ENCODE measurements around the gene CCDC141. TPM values are rescaled to one million over a fixed set of nuclear protein-coding genes. Genes with fewer than 3 reads are reported as not detected.
A peak's percentile ranks its signal among the peaks of the same experiment; 100 is the strongest.
"Not testable (repeated sequence)": the region's sequence is repeated elsewhere in the genome, so short reads cannot be mapped to it uniquely, and the experiment has no call there.

CCDC141 gene, protein sequence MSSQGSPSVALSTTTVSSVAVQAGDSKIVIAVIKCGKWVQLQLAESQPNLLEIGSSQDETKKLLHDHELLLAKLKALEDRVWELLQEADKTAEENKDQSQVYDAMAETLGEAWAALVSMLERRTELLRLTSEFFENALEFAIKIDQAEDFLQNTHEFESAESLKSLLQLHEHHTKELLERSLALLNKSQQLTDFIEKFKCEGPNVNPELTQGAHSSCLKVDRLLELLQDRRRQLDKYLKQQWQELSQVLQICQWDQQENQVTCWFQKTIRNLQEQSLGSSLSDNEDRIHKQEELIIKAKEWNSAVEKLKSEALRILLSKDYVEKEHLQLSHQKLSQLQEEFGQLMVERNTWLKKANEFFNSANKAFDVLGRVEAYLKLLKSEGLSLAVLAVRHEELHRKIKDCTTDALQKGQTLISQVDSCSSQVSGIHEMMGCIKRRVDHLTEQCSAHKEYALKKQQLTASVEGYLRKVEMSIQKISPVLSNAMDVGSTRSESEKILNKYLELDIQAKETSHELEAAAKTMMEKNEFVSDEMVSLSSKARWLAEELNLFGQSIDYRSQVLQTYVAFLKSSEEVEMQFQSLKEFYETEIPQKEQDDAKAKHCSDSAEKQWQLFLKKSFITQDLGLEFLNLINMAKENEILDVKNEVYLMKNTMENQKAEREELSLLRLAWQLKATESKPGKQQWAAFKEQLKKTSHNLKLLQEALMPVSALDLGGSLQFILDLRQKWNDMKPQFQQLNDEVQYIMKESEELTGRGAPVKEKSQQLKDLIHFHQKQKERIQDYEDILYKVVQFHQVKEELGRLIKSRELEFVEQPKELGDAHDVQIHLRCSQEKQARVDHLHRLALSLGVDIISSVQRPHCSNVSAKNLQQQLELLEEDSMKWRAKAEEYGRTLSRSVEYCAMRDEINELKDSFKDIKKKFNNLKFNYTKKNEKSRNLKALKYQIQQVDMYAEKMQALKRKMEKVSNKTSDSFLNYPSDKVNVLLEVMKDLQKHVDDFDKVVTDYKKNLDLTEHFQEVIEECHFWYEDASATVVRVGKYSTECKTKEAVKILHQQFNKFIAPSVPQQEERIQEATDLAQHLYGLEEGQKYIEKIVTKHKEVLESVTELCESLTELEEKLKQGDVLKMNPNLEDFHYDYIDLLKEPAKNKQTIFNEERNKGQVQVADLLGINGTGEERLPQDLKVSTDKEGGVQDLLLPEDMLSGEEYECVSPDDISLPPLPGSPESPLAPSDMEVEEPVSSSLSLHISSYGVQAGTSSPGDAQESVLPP (N-terminal part only)
- 2.4 and 4.0 TPM in 2 replicates for total RNA-seq (2014; rRNA removed; shearing (Covaris generic))
- polyA plus RNA-seq (2014; cell fraction: nucleus; rRNA removed): 1.3 and 2.1 TPM in 2 replicates

- peak; percentile 17 for DNase-seq (ENCODE audit: extremely low read depth, low read depth)
Measured at GRCh38 chr2:179049546-179050311, at the start of gene CCDC141. CCDC141 (minus strand) TSS chr2:179050137; CDS start chr2:179049941, 196 bp downstream.

DNA sequence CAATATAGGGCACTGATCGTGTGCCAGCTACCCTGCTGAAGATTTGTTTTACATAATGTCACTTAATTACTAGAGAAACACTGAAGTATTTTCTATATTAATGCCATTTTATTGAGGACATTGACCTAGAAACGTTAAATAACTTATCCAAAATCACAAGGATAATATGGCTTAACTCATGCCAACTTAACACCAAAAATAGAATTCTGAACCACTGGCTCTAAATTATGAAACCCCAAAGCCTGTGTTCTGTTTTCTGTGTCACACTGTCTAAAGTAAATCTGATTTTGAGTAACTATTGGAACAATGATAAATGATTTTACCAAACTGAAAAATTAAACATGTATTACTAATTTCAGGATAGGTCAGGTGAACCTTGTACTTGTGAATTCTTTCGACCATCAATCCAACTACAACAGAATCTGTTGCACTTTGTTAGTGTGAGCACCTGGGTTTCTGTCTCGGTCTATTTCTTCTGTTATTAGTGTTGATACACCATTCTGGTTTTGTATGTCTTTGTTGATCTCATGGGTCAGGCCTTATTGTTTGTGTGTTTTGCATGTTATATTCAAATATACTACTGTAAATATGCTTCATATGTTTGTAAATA is 48.2 kb upstream of the CCDC141 start:
- no peak for DNase-seq (ENCODE audit: extremely low read depth, low read depth)

- no peak for DNase-seq (ENCODE audit: extremely low read depth, low read depth)
Measured at GRCh38 chr2:179097131-179097530, 47.2 kb upstream of the CCDC141 start.

- DNase-seq (ENCODE audit: extremely low read depth, low read depth): no peak
Measured at GRCh38 chr2:179096090-179096489, 46.2 kb upstream of the CCDC141 start.

GRCh38 chr2:179092912-179093311 is 43.0 kb upstream of the CCDC141 start:
- not testable (repeated sequence) for DNase-seq (ENCODE audit: extremely low read depth, low read depth)

DNA sequence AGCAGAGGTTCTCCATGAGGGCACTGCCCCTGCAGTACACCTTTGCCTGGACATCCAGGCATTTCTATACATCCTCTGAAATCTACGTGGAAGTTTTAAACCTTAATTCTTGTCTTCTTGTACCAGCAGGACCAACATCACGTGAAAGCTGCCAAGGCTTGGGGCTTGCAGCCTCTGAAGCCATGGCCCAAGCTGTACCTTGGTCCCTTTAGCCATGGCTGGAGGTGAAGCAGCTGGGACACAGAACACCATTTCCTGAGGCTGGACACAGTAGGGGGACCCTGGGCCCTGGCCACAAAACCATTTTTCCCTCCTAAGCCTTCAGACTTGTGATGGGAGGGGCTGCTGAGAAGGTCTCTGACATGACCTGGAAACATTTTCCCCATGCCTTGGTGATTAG is 32.8 kb upstream of the CCDC141 start:
- DNase-seq (ENCODE audit: extremely low read depth, low read depth): no peak

DNA sequence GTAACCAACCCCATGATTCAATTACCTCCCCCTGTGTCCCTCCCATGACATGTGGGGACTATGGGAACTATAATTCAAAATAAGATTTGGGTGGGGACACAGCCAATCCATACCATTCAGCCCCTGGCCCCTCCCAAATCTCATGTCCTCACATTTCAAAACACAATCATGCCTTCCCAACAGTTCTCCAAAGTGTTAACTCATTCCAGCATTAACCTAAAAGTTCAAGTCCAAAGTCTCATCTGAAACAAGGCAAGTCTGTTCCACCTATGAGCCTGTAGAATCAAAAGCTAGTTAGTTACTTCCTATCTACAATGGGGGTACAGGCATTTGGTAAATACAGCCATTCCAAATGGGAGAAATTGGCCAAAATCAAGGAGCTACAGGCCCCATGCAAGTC is 32.0 kb upstream of the CCDC141 start:
- no peak for DNase-seq (ENCODE audit: extremely low read depth, low read depth)

GRCh38 chr2:179072527-179072926 is 22.6 kb upstream of the CCDC141 start:
- DNase-seq (ENCODE audit: extremely low read depth, low read depth): no peak

GRCh38 chr2:179071810-179072355 is 21.9 kb upstream of the CCDC141 start:
- DNase-seq (ENCODE audit: extremely low read depth, low read depth): no peak

DNA sequence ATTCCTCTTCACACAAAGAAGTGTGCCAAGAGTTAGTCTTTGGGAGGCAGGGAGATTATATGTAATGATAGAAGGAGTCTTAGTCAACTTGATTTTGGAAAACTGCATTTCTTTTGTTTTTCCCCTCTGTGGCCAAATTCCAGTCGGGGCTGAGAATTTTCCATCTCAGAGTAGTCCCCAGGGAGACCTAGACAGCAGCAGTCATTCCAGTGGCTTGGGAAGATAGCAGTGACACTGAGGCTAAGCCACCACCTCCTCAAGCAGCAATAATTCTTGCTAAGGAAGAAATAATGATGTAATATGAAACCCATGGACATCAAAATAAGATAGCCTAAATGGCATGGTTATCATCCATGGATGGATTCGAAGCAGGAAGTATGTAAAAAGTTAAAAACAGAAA is 21.0 kb upstream of the CCDC141 start:
- no peak for DNase-seq (ENCODE audit: extremely low read depth, low read depth)

DNA sequence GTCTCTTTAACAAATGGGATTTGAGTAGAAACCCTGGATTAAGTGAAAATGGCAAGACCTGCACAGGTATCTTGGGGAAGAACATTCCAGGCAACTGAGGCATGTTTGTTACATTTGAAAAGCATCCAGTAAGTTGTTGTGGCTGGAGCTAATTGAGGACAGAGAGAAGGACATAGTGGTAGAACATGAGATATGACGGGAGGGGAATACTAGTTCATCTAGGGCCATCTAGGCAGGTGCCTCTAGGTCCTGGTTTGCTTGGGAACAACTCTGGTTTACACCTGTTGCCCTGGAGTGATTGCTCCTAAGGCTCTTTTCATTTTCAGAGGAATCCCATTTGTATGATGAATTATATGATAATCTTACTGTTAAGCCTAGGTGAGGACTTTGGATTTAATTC is 19.7 kb upstream of the CCDC141 start:
- DNase-seq (ENCODE audit: extremely low read depth, low read depth): no peak

GRCh38 chr2:179068991-179069643 is 19.2 kb upstream of the CCDC141 start:
- DNase-seq (ENCODE audit: extremely low read depth, low read depth): no peak

GRCh38 chr2:179059026-179059700 is 9.2 kb upstream of the CCDC141 start:
- no peak for DNase-seq (ENCODE audit: extremely low read depth, low read depth)

DNA sequence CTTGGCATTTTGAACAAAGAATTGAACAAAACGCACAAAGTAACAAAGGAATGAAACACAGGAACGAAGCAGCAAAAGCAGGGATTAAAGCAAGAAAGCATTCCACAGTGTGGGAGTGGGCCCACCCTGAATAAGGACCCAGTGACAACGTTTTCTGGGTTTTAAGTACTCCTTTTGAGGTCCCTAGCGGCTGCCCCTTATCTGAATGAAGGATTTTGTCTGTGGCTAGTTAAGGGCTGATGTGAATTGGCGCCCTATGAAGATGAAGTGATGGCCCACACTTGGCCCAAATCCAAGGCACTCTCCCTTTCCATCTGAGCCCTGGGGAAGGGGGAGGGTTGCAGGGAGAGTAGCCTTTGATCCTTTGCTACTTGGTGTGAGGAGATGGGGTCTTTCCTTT is 7.8 kb upstream of the CCDC141 start:
- DNase-seq (ENCODE audit: extremely low read depth, low read depth): no peak

DNA sequence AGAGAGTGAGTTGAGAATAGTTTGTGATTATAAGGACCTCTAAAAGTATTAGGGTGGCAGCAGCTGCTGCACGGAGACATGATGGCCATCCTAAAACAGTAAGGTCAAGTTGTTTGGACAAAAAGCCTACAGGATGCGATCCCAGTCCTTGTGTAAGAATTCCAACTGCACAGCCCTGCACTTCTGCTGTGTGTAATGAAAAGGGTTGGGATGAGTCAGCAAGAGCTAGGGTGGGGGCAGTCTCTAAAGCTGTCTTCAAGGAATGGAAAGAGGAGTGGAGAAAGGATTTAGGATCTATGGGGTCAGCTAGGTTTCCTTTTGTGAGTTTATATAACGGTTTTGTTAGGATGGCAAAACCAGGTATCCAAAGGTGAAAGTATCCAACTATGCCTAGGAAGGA is 3.6 kb upstream of the CCDC141 start:
- DNase-seq (ENCODE audit: extremely low read depth, low read depth): peak; percentile 21

- peak; percentile 23 for DNase-seq (ENCODE audit: extremely low read depth, low read depth)
Measured at GRCh38 chr2:179051250-179051649, 1.3 kb upstream of the CCDC141 start.

- no peak for DNase-seq (ENCODE audit: extremely low read depth, low read depth)
Measured at GRCh38 chr2:179050755-179051154, 818 bp upstream of the CCDC141 start.

- DNase-seq (ENCODE audit: extremely low read depth, low read depth): peak; percentile 13
Measured at GRCh38 chr2:179049203-179049545, 763 bp downstream of the CCDC141 start.
